ENCODE data around the gene ARHGAP12.

Gene ARHGAP12

DNA sequence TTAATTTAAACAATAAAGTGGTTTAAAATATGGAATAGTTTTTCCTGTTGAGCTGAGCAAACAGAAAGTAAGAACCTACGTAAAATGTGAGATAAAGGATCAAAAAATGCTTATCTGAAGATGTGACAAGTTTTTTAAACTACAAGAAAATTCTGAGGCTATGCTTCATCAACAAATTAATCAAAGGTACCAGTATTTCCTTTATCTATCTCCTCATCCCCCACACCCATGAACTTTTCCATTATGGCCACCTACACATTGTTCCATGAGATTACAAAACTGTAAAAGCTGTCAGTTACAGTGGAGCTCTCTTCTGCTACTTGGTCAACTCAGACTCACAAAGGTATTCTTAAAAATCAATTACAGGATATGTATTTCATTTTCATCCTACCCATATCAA, 77.4 kb downstream of the ARHGAP12 start:
- H3K4me3 ChIP-seq (ENCODE audit: low read length in 2 of 2): no peak overlapping the region
- no peak overlapping the region for H3K27ac ChIP-seq (ENCODE audit: low read length)
- H3K4me1 ChIP-seq (ENCODE audit: control insufficient read depth, insufficient read depth, low read length): no peaks in the 10 kb centered on the region
- H3K9me3 ChIP-seq (ENCODE audit: control insufficient read depth in 2 of 2, low read length in 2 of 2): no peaks in the 10 kb centered on the region
- no peaks in the 10 kb centered on the region for H3K27me3 ChIP-seq (ENCODE audit: control insufficient read depth in 1 of 2, insufficient read depth in 2 of 2, low read length in 2 of 2)
- peaks cover 0 to 3% of the 10 kb centered on the region in 2 donors for H3K36me3 ChIP-seq (ENCODE audit: control insufficient read depth in 2 of 2, insufficient read depth in 2 of 2, low read length in 2 of 2)
- H3K9ac ChIP-seq (ENCODE audit: low read length in 2 of 2): no peak overlapping the region

GRCh38 chr10:31847515-31847914, 81.1 kb downstream of the ARHGAP12 start:
- no peaks in the 10 kb centered on the region for H3K4me1 ChIP-seq (ENCODE audit: control insufficient read depth, insufficient read depth, low read length)
- no peak overlapping the region for H3K9ac ChIP-seq (ENCODE audit: low read length in 2 of 2)
- no peak overlapping the region for H3K4me3 ChIP-seq (ENCODE audit: low read length in 2 of 2)
- H3K9me3 ChIP-seq (ENCODE audit: control insufficient read depth in 2 of 2, low read length in 2 of 2): no peaks in the 10 kb centered on the region
- no peak overlapping the region for H3K27ac ChIP-seq (ENCODE audit: low read length)
- peaks cover 0 to 3% of the 10 kb centered on the region in 2 donors for H3K36me3 ChIP-seq (ENCODE audit: control insufficient read depth in 2 of 2, insufficient read depth in 2 of 2, low read length in 2 of 2)
- no peaks in the 10 kb centered on the region for H3K27me3 ChIP-seq (ENCODE audit: control insufficient read depth in 1 of 2, insufficient read depth in 2 of 2, low read length in 2 of 2)

- Histone ChIP-seq H3K27me3 (ENCODE audit: control insufficient read depth in 1 of 2, insufficient read depth in 2 of 2, low read length in 2 of 2) (no peaks in the 10 kb centered on the region), H3K9ac (ENCODE audit: low read length in 2 of 2) (no peak overlapping the region), H3K4me3 (ENCODE audit: low read length in 2 of 2) (no peak overlapping the region), H3K36me3 (ENCODE audit: control insufficient read depth in 2 of 2, insufficient read depth in 2 of 2, low read length in 2 of 2) (no peaks in the 10 kb centered on the region), H3K27ac (ENCODE audit: low read length) (no peak overlapping the region), H3K9me3 (ENCODE audit: control insufficient read depth in 2 of 2, low read length in 2 of 2) (no peaks in the 10 kb centered on the region), H3K4me1 (ENCODE audit: control insufficient read depth, insufficient read depth, low read length) (no peaks in the 10 kb centered on the region)
Observed at GRCh38 chr10:31838709-31839108, 89.9 kb downstream of the ARHGAP12 start.

- Histone ChIP-seq H3K9ac (ENCODE audit: low read length in 2 of 2) (no peak overlapping the region), H3K27me3 (ENCODE audit: control insufficient read depth in 1 of 2, insufficient read depth in 2 of 2, low read length in 2 of 2) (no peaks in the 10 kb centered on the region), H3K27ac (ENCODE audit: low read length) (no peak overlapping the region), H3K9me3 (ENCODE audit: control insufficient read depth in 2 of 2, low read length in 2 of 2) (no peaks in the 10 kb centered on the region), H3K36me3 (ENCODE audit: control insufficient read depth in 2 of 2, insufficient read depth in 2 of 2, low read length in 2 of 2) (no peaks in the 10 kb centered on the region), H3K4me1 (ENCODE audit: control insufficient read depth, insufficient read depth, low read length) (no peaks in the 10 kb centered on the region), H3K4me3 (ENCODE audit: low read length in 2 of 2) (no peak overlapping the region)
Observed at GRCh38 chr10:31838065-31838464, 90.6 kb downstream of the ARHGAP12 start.

DNA sequence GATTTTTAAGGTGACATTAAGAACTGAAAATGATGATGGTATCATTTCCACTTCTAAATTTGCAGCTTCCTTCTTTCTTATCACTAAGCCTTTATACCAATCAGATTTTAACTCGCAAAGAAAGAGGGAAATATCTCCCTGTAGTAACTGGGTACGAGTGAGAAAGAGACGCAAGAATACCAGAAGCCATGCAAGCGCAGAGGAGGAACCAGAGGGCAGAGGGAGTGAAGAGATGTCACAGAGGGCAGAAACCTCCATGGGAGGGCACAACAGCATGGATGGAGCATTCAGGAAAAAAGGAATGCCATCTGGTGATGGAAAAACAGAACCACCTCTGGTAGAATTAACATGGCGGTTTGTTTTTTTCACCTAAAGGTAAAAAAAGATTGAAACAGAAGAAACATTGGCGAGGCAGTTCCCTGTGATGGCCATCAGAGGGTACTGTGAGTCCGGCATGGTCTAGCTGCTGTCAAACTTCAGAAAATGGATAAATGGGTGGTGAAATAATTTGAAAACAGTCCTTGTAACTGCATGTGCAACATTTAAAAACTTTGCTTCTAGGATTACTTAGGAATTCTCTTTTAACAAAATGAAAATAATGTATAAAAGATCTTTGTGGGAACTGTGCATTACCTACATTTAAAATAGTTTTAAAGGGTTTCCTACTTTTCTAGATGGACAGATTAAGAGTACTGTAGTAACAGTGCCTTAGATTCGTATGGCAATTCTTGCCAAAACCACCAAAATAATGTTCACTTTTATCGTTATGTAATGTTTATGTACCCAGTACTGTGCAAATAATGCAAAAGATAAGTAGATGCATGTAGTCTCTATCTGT, 91.8 kb downstream of the ARHGAP12 start:
- Histone ChIP-seq H3K27ac (ENCODE audit: low read length) (no peak overlapping the region), H3K9me3 (ENCODE audit: control insufficient read depth in 2 of 2, low read length in 2 of 2) (no peaks in the 10 kb centered on the region), H3K9ac (ENCODE audit: low read length in 2 of 2) (no peak overlapping the region), H3K36me3 (ENCODE audit: control insufficient read depth in 2 of 2, insufficient read depth in 2 of 2, low read length in 2 of 2) (no peaks in the 10 kb centered on the region), H3K4me3 (ENCODE audit: low read length in 2 of 2) (no peak overlapping the region), H3K4me1 (ENCODE audit: control insufficient read depth, insufficient read depth, low read length) (no peaks in the 10 kb centered on the region), H3K27me3 (ENCODE audit: control insufficient read depth in 1 of 2, insufficient read depth in 2 of 2, low read length in 2 of 2) (no peaks in the 10 kb centered on the region)

GRCh38 chr10:31833753-31834152, 94.9 kb downstream of the ARHGAP12 start:
- Histone ChIP-seq H3K27ac (ENCODE audit: low read length) (no peak overlapping the region), H3K36me3 (ENCODE audit: control insufficient read depth in 2 of 2, insufficient read depth in 2 of 2, low read length in 2 of 2) (no peaks in the 10 kb centered on the region), H3K9me3 (ENCODE audit: control insufficient read depth in 2 of 2, low read length in 2 of 2) (no peaks in the 10 kb centered on the region), H3K27me3 (ENCODE audit: control insufficient read depth in 1 of 2, insufficient read depth in 2 of 2, low read length in 2 of 2) (no peaks in the 10 kb centered on the region), H3K9ac (ENCODE audit: low read length in 2 of 2) (no peak overlapping the region), H3K4me3 (ENCODE audit: low read length in 2 of 2) (no peak overlapping the region), H3K4me1 (ENCODE audit: control insufficient read depth, insufficient read depth, low read length) (no peaks in the 10 kb centered on the region)

- Histone ChIP-seq H3K9me3 (ENCODE audit: control insufficient read depth in 2 of 2, low read length in 2 of 2) (no peaks in the 10 kb centered on the region), H3K4me1 (ENCODE audit: control insufficient read depth, insufficient read depth, low read length) (no peaks in the 10 kb centered on the region), H3K27ac (ENCODE audit: low read length) (no peak overlapping the region), H3K9ac (ENCODE audit: low read length in 2 of 2) (no peak overlapping the region), H3K27me3 (ENCODE audit: control insufficient read depth in 1 of 2, insufficient read depth in 2 of 2, low read length in 2 of 2) (no peaks in the 10 kb centered on the region), H3K36me3 (ENCODE audit: control insufficient read depth in 2 of 2, insufficient read depth in 2 of 2, low read length in 2 of 2) (no peaks in the 10 kb centered on the region), H3K4me3 (ENCODE audit: low read length in 2 of 2) (no peak overlapping the region)
Observed at GRCh38 chr10:31832261-31832660, 96.4 kb downstream of the ARHGAP12 start.

DNA sequence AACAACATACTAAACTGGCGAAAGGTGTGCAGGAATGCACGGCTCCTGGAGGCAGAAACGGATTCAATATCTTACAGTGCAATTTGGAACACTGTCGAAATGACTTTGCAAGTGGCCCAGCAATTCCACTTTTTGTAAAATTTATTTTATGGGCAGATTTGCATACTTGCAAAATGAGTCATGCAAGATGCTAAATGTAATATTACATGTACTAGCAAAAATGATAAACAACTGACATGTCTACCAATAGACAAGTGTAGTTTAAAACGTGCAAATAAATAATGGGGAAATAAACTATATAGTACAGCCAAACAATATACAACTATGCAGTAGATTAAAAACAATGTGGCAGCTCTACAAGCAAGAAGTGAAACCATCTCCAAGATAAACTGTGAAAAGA, 97.7 kb downstream of the ARHGAP12 start:
- Histone ChIP-seq H3K27me3 (ENCODE audit: control insufficient read depth in 1 of 2, insufficient read depth in 2 of 2, low read length in 2 of 2) (no peaks in the 10 kb centered on the region), H3K36me3 (ENCODE audit: control insufficient read depth in 2 of 2, insufficient read depth in 2 of 2, low read length in 2 of 2) (no peaks in the 10 kb centered on the region), H3K9me3 (ENCODE audit: control insufficient read depth in 2 of 2, low read length in 2 of 2) (no peaks in the 10 kb centered on the region), H3K4me3 (ENCODE audit: low read length in 2 of 2) (no peak overlapping the region), H3K4me1 (ENCODE audit: control insufficient read depth, insufficient read depth, low read length) (no peaks in the 10 kb centered on the region), H3K27ac (ENCODE audit: low read length) (no peak overlapping the region), H3K9ac (ENCODE audit: low read length in 2 of 2) (no peak overlapping the region)

DNA sequence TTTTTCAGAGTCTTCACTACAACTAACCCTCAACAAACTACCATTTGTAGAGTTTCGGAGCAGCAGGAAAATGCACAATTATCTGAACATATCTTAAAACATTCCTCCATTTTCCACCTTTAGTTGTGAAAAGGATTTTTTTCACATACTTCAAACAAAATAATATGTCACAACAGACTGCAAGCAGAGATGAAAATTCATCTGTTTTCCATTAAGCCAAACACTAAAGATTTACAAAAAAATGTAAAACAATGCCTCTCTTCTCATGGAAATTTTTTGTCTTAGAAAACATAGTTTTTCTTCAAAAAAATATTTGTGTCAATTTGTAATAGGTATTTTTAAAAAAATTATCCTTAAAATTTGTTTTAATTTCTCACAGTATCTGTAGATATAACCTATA, 98.9 kb downstream of the ARHGAP12 start:
- Histone ChIP-seq H3K27me3 (ENCODE audit: control insufficient read depth in 1 of 2, insufficient read depth in 2 of 2, low read length in 2 of 2) (no peaks in the 10 kb centered on the region), H3K9ac (ENCODE audit: low read length in 2 of 2) (no peak overlapping the region), H3K27ac (ENCODE audit: low read length) (no peak overlapping the region), H3K9me3 (ENCODE audit: control insufficient read depth in 2 of 2, low read length in 2 of 2) (no peaks in the 10 kb centered on the region), H3K4me3 (ENCODE audit: low read length in 2 of 2) (no peak overlapping the region), H3K4me1 (ENCODE audit: control insufficient read depth, insufficient read depth, low read length) (no peaks in the 10 kb centered on the region), H3K36me3 (ENCODE audit: control insufficient read depth in 2 of 2, insufficient read depth in 2 of 2, low read length in 2 of 2) (no peaks in the 10 kb centered on the region)

DNA sequence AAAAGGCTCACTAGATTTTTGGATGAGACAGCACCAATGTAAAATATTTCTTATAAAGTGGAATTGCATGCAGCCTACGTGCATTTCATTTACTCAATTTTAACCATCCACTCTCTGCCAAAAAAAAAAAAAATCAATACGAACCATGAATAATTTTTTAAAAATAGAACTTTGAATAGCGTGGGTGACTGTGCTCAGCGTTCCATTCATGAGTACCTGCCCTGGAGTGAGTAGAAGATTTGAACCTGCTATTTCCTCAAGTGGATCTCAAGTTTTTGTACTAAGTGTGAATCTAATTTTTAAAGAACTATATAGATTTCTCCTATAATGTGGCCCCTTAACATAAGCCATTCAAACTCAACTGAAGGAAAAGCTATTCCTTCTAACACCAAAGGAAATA, 105.3 kb downstream of the ARHGAP12 start:
- no peak overlapping the region for H3K4me3 ChIP-seq (ENCODE audit: low read length in 2 of 2)
- no peak overlapping the region for H3K27ac ChIP-seq (ENCODE audit: low read length)
- H3K9me3 ChIP-seq (ENCODE audit: control insufficient read depth in 2 of 2, low read length in 2 of 2): no peaks in the 10 kb centered on the region
- H3K27me3 ChIP-seq (ENCODE audit: control insufficient read depth in 1 of 2, insufficient read depth in 2 of 2, low read length in 2 of 2): no peaks in the 10 kb centered on the region
- H3K36me3 ChIP-seq (ENCODE audit: control insufficient read depth in 2 of 2, insufficient read depth in 2 of 2, low read length in 2 of 2): no peaks in the 10 kb centered on the region
- H3K4me1 ChIP-seq (ENCODE audit: control insufficient read depth, insufficient read depth, low read length): no peaks in the 10 kb centered on the region
- no peak overlapping the region for H3K9ac ChIP-seq (ENCODE audit: low read length in 2 of 2)

GRCh38 chr10:31822616-31823318, 105.9 kb downstream of the ARHGAP12 start:
- H3K27ac ChIP-seq (ENCODE audit: low read length): no peak overlapping the region

More at GRCh38 chr10:31822616-31823318, 105.9 kb downstream of the ARHGAP12 start:
- no peaks in the 10 kb centered on the region for H3K4me1 ChIP-seq (ENCODE audit: control insufficient read depth, insufficient read depth, low read length)
- no peak overlapping the region for H3K4me3 ChIP-seq (ENCODE audit: low read length in 2 of 2)
- no peak overlapping the region for H3K9ac ChIP-seq (ENCODE audit: low read length in 2 of 2)
- H3K36me3 ChIP-seq (ENCODE audit: control insufficient read depth in 2 of 2, insufficient read depth in 2 of 2, low read length in 2 of 2): no peaks in the 10 kb centered on the region
- H3K9me3 ChIP-seq (ENCODE audit: control insufficient read depth in 2 of 2, low read length in 2 of 2): no peaks in the 10 kb centered on the region
- H3K27me3 ChIP-seq (ENCODE audit: control insufficient read depth in 1 of 2, insufficient read depth in 2 of 2, low read length in 2 of 2): no peaks in the 10 kb centered on the region
